DOHH2 (cell line): ENCODE measurements around the gene TNN.

Experiments used
- H3F3A ChIP-seq: fragments of 200-600 bp; sonication (generic), shearing (Covaris generic); 2 replicates; pipeline ENCODE4 v1.6.0; 2016; ENCODE audit warnings: antibody characterized with exemption, mild to moderate bottlenecking; ENCODE audit not compliant: control insufficient read depth, insufficient read depth
- H3K27ac ChIP-seq: fragments of 200-600 bp; sonication (generic); 2 replicates; pipeline ENCODE4 v1.5.1; 2014; ENCODE audit warnings: low read depth, mild to moderate bottlenecking, low read length, moderate library complexity
- H3K27me3 ChIP-seq: fragments of 200-600 bp; sonication (generic); 2 replicates; pipeline ENCODE4 v1.6.1; 2014; ENCODE audit warnings: mild to moderate bottlenecking, low read length, mixed read lengths; ENCODE audit not compliant: control insufficient read depth
- H3K36me3 ChIP-seq: fragments of 200-600 bp; sonication (generic); 2 replicates; pipeline ENCODE4 v1.6.1; 2014; ENCODE audit warnings: mild to moderate bottlenecking, low read length, moderate library complexity, mixed read lengths; ENCODE audit not compliant: control insufficient read depth
- H3K4me1 ChIP-seq: fragments of 200-600 bp; sonication (generic); 2 replicates; pipeline ENCODE4 v1.6.1; 2014; ENCODE audit warnings: mild to moderate bottlenecking, low read length, mixed read lengths; ENCODE audit not compliant: control insufficient read depth
- H3K4me2 ChIP-seq: fragments of 200-600 bp; sonication (generic); 2 replicates; pipeline ENCODE4 v1.6.0; 2014; ENCODE audit warnings: mild to moderate bottlenecking, low read length, moderate library complexity
- H3K4me3 ChIP-seq: fragments of 200-600 bp; sonication (generic); 2 replicates; pipeline ENCODE4 v1.5.1; 2014; ENCODE audit warnings: mild to moderate bottlenecking, low read length, mixed read lengths
- H3K79me2 ChIP-seq: fragments of 200-600 bp; sonication (generic); 2 replicates; pipeline ENCODE4 v1.6.1; 2014; ENCODE audit warnings: mild to moderate bottlenecking, low read length, mixed read lengths; ENCODE audit not compliant: control insufficient read depth
- H3K9me2 ChIP-seq: fragments of 200-600 bp; sonication (generic); replicated peaks from 2 replicates; pipeline ENCODE4 v1.6.1; 2014; ENCODE audit warnings: mild to moderate bottlenecking, low read length, mixed read lengths; ENCODE audit not compliant: control insufficient read depth
- H3K9me3 ChIP-seq: fragments of 200-600 bp; sonication (generic); 2 replicates; pipeline ENCODE4 v1.6.1; 2014; ENCODE audit warnings: antibody characterized with exemption, low read length, mixed read lengths; ENCODE audit not compliant: control insufficient read depth, insufficient read depth
- H4K20me1 ChIP-seq: fragments of 200-600 bp; sonication (generic); 2 replicates; pipeline ENCODE4 v1.6.0; 2014; ENCODE audit warnings: low read depth, mild to moderate bottlenecking, antibody characterized with exemption, low read length, moderate library complexity; ENCODE audit not compliant: control insufficient read depth, insufficient read depth
- CTCF ChIP-seq: fragments of 200-600 bp; sonication (generic); IDR thresholded peaks from one replicate; pipeline ENCODE4 v1.5.1; 2014; ENCODE audit warnings: antibody characterized with exemption, mild to moderate bottlenecking, low read depth, low read length; ENCODE audit not compliant: poor library complexity, severe bottlenecking
- EZH2phosphoT487 ChIP-seq: fragments of 200-600 bp; sonication (generic); IDR thresholded peaks from 2 replicates; pipeline ENCODE4 v1.6.1; 2017; ENCODE audit warnings: borderline replicate concordance, mild to moderate bottlenecking, antibody characterized with exemption, low read length, moderate library complexity, mixed read lengths

Gene TNN

GRCh38 chr1:175114996-175115395 is 47.4 kb downstream of the TNN start:
- H3K79me2 ChIP-seq: no peaks in the 10 kb centered on the region
- H3F3A ChIP-seq: no peaks in the 10 kb centered on the region
- no peaks in the 10 kb centered on the region for H4K20me1 ChIP-seq
- H3K27me3 ChIP-seq: peaks cover 19% of the 10 kb centered on the region; the same call in 1 of the 2 replicates
- no peak overlapping the region for H3K4me2 ChIP-seq
- no peak overlapping the region for H3K27ac ChIP-seq
- no peaks in the 10 kb centered on the region for H3K9me2 ChIP-seq
- no peaks in the 10 kb centered on the region for H3K9me3 ChIP-seq
- no peaks in the 10 kb centered on the region for H3K36me3 ChIP-seq
- H3K4me3 ChIP-seq: no peak overlapping the region
- H3K4me1 ChIP-seq: no peaks in the 10 kb centered on the region
- TF ChIP-seq CTCF (no peak), EZH2phosphoT487 (no peak)

- no peaks in the 10 kb centered on the region for H3F3A ChIP-seq
- TF ChIP-seq CTCF (no peak), EZH2phosphoT487 (no peak)
- H3K27me3 ChIP-seq: peaks cover 19% of the 10 kb centered on the region; the same call in 1 of the 2 replicates
- H3K36me3 ChIP-seq: no peaks in the 10 kb centered on the region
- no peaks in the 10 kb centered on the region for H3K9me3 ChIP-seq
- H3K79me2 ChIP-seq: no peaks in the 10 kb centered on the region
- H4K20me1 ChIP-seq: no peaks in the 10 kb centered on the region
- no peak overlapping the region for H3K4me3 ChIP-seq
- H3K27ac ChIP-seq: no peak overlapping the region
- no peaks in the 10 kb centered on the region for H3K4me1 ChIP-seq
- no peaks in the 10 kb centered on the region for H3K9me2 ChIP-seq
- no peak overlapping the region for H3K4me2 ChIP-seq
Measured at GRCh38 chr1:175116210-175116798, 48.7 kb downstream of the TNN start.

GRCh38 chr1:175116903-175117302 is 49.3 kb downstream of the TNN start:
- Histone ChIP-seq H3K9me3 (no peaks in the 10 kb centered on the region), H3K79me2 (no peaks in the 10 kb centered on the region)

More at GRCh38 chr1:175116903-175117302, 49.3 kb downstream of the TNN start:
- Histone ChIP-seq H3K4me2 (no peak overlapping the region), H3K27ac (no peak overlapping the region), H3K36me3 (no peaks in the 10 kb centered on the region), H4K20me1 (no peaks in the 10 kb centered on the region), H3F3A (no peaks in the 10 kb centered on the region), H3K4me1 (no peaks in the 10 kb centered on the region), H3K4me3 (no peak overlapping the region), H3K27me3 (peaks cover 19% of the 10 kb centered on the region; the same call in 1 of the 2 replicates), H3K9me2 (no peaks in the 10 kb centered on the region)
- TF ChIP-seq CTCF (no peak), EZH2phosphoT487 (no peak)
